ENCODE measurements around the gene TNFRSF11A.

Gene TNFRSF11A

GRCh38 chr18:62426191-62426488 is 101.0 kb downstream of the TNFRSF11A start:
- TF ChIP-seq CTCF (IDR thresholded peaks at IDR 0.05; ENCODE audit: borderline replicate concordance, insufficient read depth, low read depth, low read length): no peak

GRCh38 chr18:62432176-62432575 is 107.1 kb downstream of the TNFRSF11A start:
- H3K4me3 ChIP-seq (ENCODE audit: low read depth, low read length): no peak overlapping the region
- TF ChIP-seq CTCF (IDR thresholded peaks at IDR 0.05; ENCODE audit: borderline replicate concordance, insufficient read depth, low read depth, low read length): no peak

More at GRCh38 chr18:62426191-62426488, 101.0 kb downstream of the TNFRSF11A start:
- no peak overlapping the region for H3K4me3 ChIP-seq (ENCODE audit: low read depth, low read length)

- TF ChIP-seq CTCF (IDR thresholded peaks at IDR 0.05; ENCODE audit: borderline replicate concordance, insufficient read depth, low read depth, low read length): no peak
- H3K4me3 ChIP-seq (ENCODE audit: low read depth, low read length): no peak overlapping the region
Measured at GRCh38 chr18:62434798-62435197, 109.7 kb downstream of the TNFRSF11A start.

GRCh38 chr18:62435435-62436031 is 110.4 kb downstream of the TNFRSF11A start:
- H3K4me3 ChIP-seq (ENCODE audit: low read depth, low read length): no peak overlapping the region
- TF ChIP-seq CTCF (IDR thresholded peaks at IDR 0.05; ENCODE audit: borderline replicate concordance, insufficient read depth, low read depth, low read length): no peak

GRCh38 chr18:62436636-62437234 is 111.6 kb downstream of the TNFRSF11A start:
- H3K4me3 ChIP-seq (ENCODE audit: low read depth, low read length): no peak overlapping the region

GRCh38 chr18:62437235-62438017 is 112.3 kb downstream of the TNFRSF11A start:
- TF ChIP-seq CTCF (IDR thresholded peaks at IDR 0.05; ENCODE audit: borderline replicate concordance, insufficient read depth, low read depth, low read length): no peak
- no peak overlapping the region for H3K4me3 ChIP-seq (ENCODE audit: low read depth, low read length)

More at GRCh38 chr18:62436636-62437234, 111.6 kb downstream of the TNFRSF11A start:
- TF ChIP-seq CTCF (IDR thresholded peaks at IDR 0.05; ENCODE audit: borderline replicate concordance, insufficient read depth, low read depth, low read length): no peak

GRCh38 chr18:62438018-62438329 is 112.9 kb downstream of the TNFRSF11A start:
- H3K4me3 ChIP-seq (ENCODE audit: low read depth, low read length): no peak overlapping the region
- no peak for TF ChIP-seq CTCF (IDR thresholded peaks at IDR 0.05; ENCODE audit: borderline replicate concordance, insufficient read depth, low read depth, low read length)
